ENCODE data around the gene PGAP3.

PGAP3 gene

GRCh38 chr17:39687546-39688474 lies at the start of gene PGAP3:
PGAP3 (minus strand) TSS chr17:39688057; CDS start chr17:39688014, 43 bp downstream.
- peak within 1 kb of the TSS; percentile 67 for H3K27ac ChIP-seq (ENCODE audit: low read depth, low read length)
- H3K9me3 ChIP-seq (ENCODE audit: control insufficient read depth in 5 of 5, low read length in 5 of 5), result no peaks in the 10 kb centered on the region
- H3K4me3 ChIP-seq (ENCODE audit: low read depth in 1 of 5, low read length in 5 of 5), result peak within 1 kb of the TSS; percentile 71 to 99 (median 95)
- H3K36me3 ChIP-seq (ENCODE audit: control insufficient read depth in 5 of 5, insufficient read depth in 5 of 5, low read length in 5 of 5), result peaks cover 0 to 24% (median 18%) of the 10 kb centered on the region in 5 donors
- no peaks in the 10 kb centered on the region for H3K27me3 ChIP-seq (ENCODE audit: control insufficient read depth in 5 of 5, insufficient read depth in 4 of 5, low read length in 5 of 5)
- H3K9ac ChIP-seq (ENCODE audit: low read length in 5 of 5), result peak within 1 kb of the TSS; percentile 50 to 82 (median 71)
- H3K4me1 ChIP-seq (ENCODE audit: control insufficient read depth in 5 of 5, insufficient read depth in 5 of 5, low read length in 5 of 5), result peaks cover 2 to 18% (median 14%) of the 10 kb centered on the region in 5 donors

- Histone ChIP-seq H3K4me3 (ENCODE audit: low read depth in 1 of 5, low read length in 5 of 5) (no peak overlapping the region), H3K9ac (ENCODE audit: low read length in 5 of 5) (no peak overlapping the region), H3K4me1 (ENCODE audit: control insufficient read depth in 5 of 5, insufficient read depth in 5 of 5, low read length in 5 of 5) (peaks cover 0 to 22% (median 20%) of the 10 kb centered on the region in 5 donors), H3K27me3 (ENCODE audit: control insufficient read depth in 5 of 5, insufficient read depth in 4 of 5, low read length in 5 of 5) (peaks cover 25 to 50% (median 46%) of the 10 kb centered on the region in 5 donors), H3K27ac (ENCODE audit: low read depth, low read length) (no peak overlapping the region), H3K9me3 (ENCODE audit: control insufficient read depth in 5 of 5, low read length in 5 of 5) (no peaks in the 10 kb centered on the region), H3K36me3 (ENCODE audit: control insufficient read depth in 5 of 5, insufficient read depth in 5 of 5, low read length in 5 of 5) (no peaks in the 10 kb centered on the region)
Observed at GRCh38 chr17:39737206-39737759, 49.4 kb upstream of the PGAP3 start.

- peaks cover 25 to 43% (median 41%) of the 10 kb centered on the region in 5 donors for H3K27me3 ChIP-seq (ENCODE audit: control insufficient read depth in 5 of 5, insufficient read depth in 4 of 5, low read length in 5 of 5)
- no peak overlapping the region for H3K4me3 ChIP-seq (ENCODE audit: low read depth in 1 of 5, low read length in 5 of 5)
- H3K27ac ChIP-seq (ENCODE audit: low read depth, low read length), result no peak overlapping the region
- no peaks in the 10 kb centered on the region for H3K36me3 ChIP-seq (ENCODE audit: control insufficient read depth in 5 of 5, insufficient read depth in 5 of 5, low read length in 5 of 5)
- H3K4me1 ChIP-seq (ENCODE audit: control insufficient read depth in 5 of 5, insufficient read depth in 5 of 5, low read length in 5 of 5), result peaks cover 0 to 22% (median 20%) of the 10 kb centered on the region in 5 donors
- no peak overlapping the region for H3K9ac ChIP-seq (ENCODE audit: low read length in 5 of 5)
- no peaks in the 10 kb centered on the region for H3K9me3 ChIP-seq (ENCODE audit: control insufficient read depth in 5 of 5, low read length in 5 of 5)
Observed at GRCh38 chr17:39736319-39737165, 48.7 kb upstream of the PGAP3 start.

- H3K4me1 ChIP-seq (ENCODE audit: control insufficient read depth in 5 of 5, insufficient read depth in 5 of 5, low read length in 5 of 5), result peaks cover 0 to 22% (median 20%) of the 10 kb centered on the region in 5 donors
Observed at GRCh38 chr17:39735882-39736281, 48.0 kb upstream of the PGAP3 start.

GRCh38 chr17:39732586-39732985 lies 44.7 kb upstream of the PGAP3 start:
- H3K9ac ChIP-seq (ENCODE audit: low read length in 5 of 5), result no peak overlapping the region
- no peaks in the 10 kb centered on the region for H3K9me3 ChIP-seq (ENCODE audit: control insufficient read depth in 5 of 5, low read length in 5 of 5)
- H3K4me3 ChIP-seq (ENCODE audit: low read depth in 1 of 5, low read length in 5 of 5), result no peak overlapping the region
- H3K36me3 ChIP-seq (ENCODE audit: control insufficient read depth in 5 of 5, insufficient read depth in 5 of 5, low read length in 5 of 5), result peaks cover 0 to 15% (median 13%) of the 10 kb centered on the region in 5 donors
- H3K4me1 ChIP-seq (ENCODE audit: control insufficient read depth in 5 of 5, insufficient read depth in 5 of 5, low read length in 5 of 5), result peaks cover 3 to 15% (median 12%) of the 10 kb centered on the region in 5 donors
- no peak overlapping the region for H3K27ac ChIP-seq (ENCODE audit: low read depth, low read length)
- peaks cover 4 to 16% (median 12%) of the 10 kb centered on the region in 5 donors for H3K27me3 ChIP-seq (ENCODE audit: control insufficient read depth in 5 of 5, insufficient read depth in 4 of 5, low read length in 5 of 5)

More at GRCh38 chr17:39735882-39736281, 48.0 kb upstream of the PGAP3 start:
- Histone ChIP-seq H3K9ac (ENCODE audit: low read length in 5 of 5) (no peak overlapping the region), H3K36me3 (ENCODE audit: control insufficient read depth in 5 of 5, insufficient read depth in 5 of 5, low read length in 5 of 5) (no peaks in the 10 kb centered on the region), H3K27me3 (ENCODE audit: control insufficient read depth in 5 of 5, insufficient read depth in 4 of 5, low read length in 5 of 5) (peaks cover 25 to 37% (median 35%) of the 10 kb centered on the region in 5 donors), H3K27ac (ENCODE audit: low read depth, low read length) (no peak overlapping the region), H3K4me3 (ENCODE audit: low read depth in 1 of 5, low read length in 5 of 5) (no peak overlapping the region), H3K9me3 (ENCODE audit: control insufficient read depth in 5 of 5, low read length in 5 of 5) (no peaks in the 10 kb centered on the region)

GRCh38 chr17:39730095-39730921 lies 42.5 kb upstream of the PGAP3 start, which contains the start of gene MIEN1:
MIEN1 (minus strand) TSS chr17:39730532; CDS start chr17:39730495, 37 bp downstream.
- peak within 1 kb of the TSS in 4 of 5 donors; percentile 52 to 84 (median 78) for H3K9ac ChIP-seq (ENCODE audit: low read length in 5 of 5)
- peaks cover 0 to 34% (median 24%) of the 10 kb centered on the region in 5 donors for H3K36me3 ChIP-seq (ENCODE audit: control insufficient read depth in 5 of 5, insufficient read depth in 5 of 5, low read length in 5 of 5)
- H3K4me1 ChIP-seq (ENCODE audit: control insufficient read depth in 5 of 5, insufficient read depth in 5 of 5, low read length in 5 of 5), result peaks cover 3 to 15% (median 10%) of the 10 kb centered on the region in 5 donors
- no peaks in the 10 kb centered on the region for H3K27me3 ChIP-seq (ENCODE audit: control insufficient read depth in 5 of 5, insufficient read depth in 4 of 5, low read length in 5 of 5)
- H3K27ac ChIP-seq (ENCODE audit: low read depth, low read length), result peak within 1 kb of the TSS; percentile 72
- peak within 1 kb of the TSS; percentile 69 to 80 (median 79) for H3K4me3 ChIP-seq (ENCODE audit: low read depth in 1 of 5, low read length in 5 of 5)
- H3K9me3 ChIP-seq (ENCODE audit: control insufficient read depth in 5 of 5, low read length in 5 of 5), result no peaks in the 10 kb centered on the region

- H3K9ac ChIP-seq (ENCODE audit: low read length in 5 of 5), result peak overlapping the region in 4 of 5 donors; percentile 52 to 84 (median 78)
- H3K36me3 ChIP-seq (ENCODE audit: control insufficient read depth in 5 of 5, insufficient read depth in 5 of 5, low read length in 5 of 5), result peaks cover 0 to 39% (median 32%) of the 10 kb centered on the region in 5 donors
- no peak overlapping the region for H3K27ac ChIP-seq (ENCODE audit: low read depth, low read length)
- no peaks in the 10 kb centered on the region for H3K27me3 ChIP-seq (ENCODE audit: control insufficient read depth in 5 of 5, insufficient read depth in 4 of 5, low read length in 5 of 5)
- H3K9me3 ChIP-seq (ENCODE audit: control insufficient read depth in 5 of 5, low read length in 5 of 5), result no peaks in the 10 kb centered on the region
- peak overlapping the region; percentile 69 to 80 (median 79) for H3K4me3 ChIP-seq (ENCODE audit: low read depth in 1 of 5, low read length in 5 of 5)
- H3K4me1 ChIP-seq (ENCODE audit: control insufficient read depth in 5 of 5, insufficient read depth in 5 of 5, low read length in 5 of 5), result peaks cover 3 to 15% (median 10%) of the 10 kb centered on the region in 5 donors
Observed at GRCh38 chr17:39729280-39729851, 41.5 kb upstream of the PGAP3 start.

- Histone ChIP-seq H3K36me3 (ENCODE audit: control insufficient read depth in 5 of 5, insufficient read depth in 5 of 5, low read length in 5 of 5) (peaks cover 0 to 39% (median 32%) of the 10 kb centered on the region in 5 donors), H3K9ac (ENCODE audit: low read length in 5 of 5) (no peak overlapping the region), H3K9me3 (ENCODE audit: control insufficient read depth in 5 of 5, low read length in 5 of 5) (no peaks in the 10 kb centered on the region), H3K4me1 (ENCODE audit: control insufficient read depth in 5 of 5, insufficient read depth in 5 of 5, low read length in 5 of 5) (peaks cover 3 to 15% (median 10%) of the 10 kb centered on the region in 5 donors), H3K4me3 (ENCODE audit: low read depth in 1 of 5, low read length in 5 of 5) (no peak overlapping the region), H3K27me3 (ENCODE audit: control insufficient read depth in 5 of 5, insufficient read depth in 4 of 5, low read length in 5 of 5) (no peaks in the 10 kb centered on the region), H3K27ac (ENCODE audit: low read depth, low read length) (no peak overlapping the region)
Observed at GRCh38 chr17:39727556-39727955, 39.7 kb upstream of the PGAP3 start.
